ENCODE measurements around the gene TPCN1. TPM values are rescaled to one million over a fixed set of nuclear protein-coding genes. Genes with fewer than 3 reads are reported as not detected.
A peak's percentile ranks its signal among the peaks of the same experiment; 100 is the strongest.

TPCN1 gene
- total and polyA plus RNA-seq, 11 donors, result 22.6 to 136 (median 80.5) TPM

GRCh38 chr12:113278633-113279032 is 57.4 kb downstream of the TPCN1 start:
- no peak for TF ChIP-seq POLR2A (IDR thresholded peaks at IDR 0.05)
- TF ChIP-seq CTCF (IDR thresholded peaks at IDR 0.05), result no peak
- Histone ChIP-seq H3K4me1 (peaks cover 0 to 15% (median under 1%) of the 10 kb centered on the region in 12 donors), H3K4me3 (no peak overlapping the region), H3K27me3 (no peaks in the 10 kb centered on the region), H3K36me3 (peaks cover 0 to 98% (median 81%) of the 10 kb centered on the region in 9 donors), H3K9me3 (no peaks in the 10 kb centered on the region), H3K27ac (no peak overlapping the region)
- ATAC-seq (no peak), DNase-seq (peak in 1 of 5 donors; percentile 17)
- intact Hi-C loops (cut with DNase I), result loop anchor here in 1 of 10 donors (10.0 kb wide), 1 partner anchor 54 kb away; the partner anchor contains the start of gene TPCN1
- WGBS, 4 donors, result 65 to 80% (median 73%) methylated on average over 5 of the region's 5 CpGs

DNA sequence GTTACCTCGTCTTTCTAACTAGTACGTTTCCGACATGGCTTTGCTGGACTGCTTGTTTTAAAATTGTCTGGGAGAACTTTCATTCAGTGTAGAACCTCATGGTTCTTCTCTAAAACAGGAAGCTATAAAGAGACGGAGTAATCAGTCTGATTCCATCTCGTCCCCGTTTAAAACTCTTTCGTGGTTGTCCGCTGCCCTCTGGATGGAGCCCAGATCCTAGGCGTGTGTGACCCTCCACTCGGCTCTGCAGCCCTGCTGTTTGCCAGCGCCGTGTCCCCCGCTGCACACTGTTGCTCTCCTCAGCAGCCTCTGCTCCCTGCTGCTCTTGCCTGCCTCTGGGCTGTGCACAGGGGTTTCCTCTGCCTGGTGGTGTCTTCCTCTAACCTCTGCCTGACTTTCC is 63.5 kb downstream of the TPCN1 start:
- no peak overlapping the region for H3K4me3 ChIP-seq
- intact Hi-C loops (cut with DNase I), result no loop called here
- peaks cover 2 to 99% (median 88%) of the 10 kb centered on the region in 9 donors for H3K36me3 ChIP-seq
- H3K9me3 ChIP-seq, result no peaks in the 10 kb centered on the region
- 79 to 83% (median 82%) methylated on average over 13 of the region's 13 CpGs for WGBS, 4 donors
- no peaks in the 10 kb centered on the region for H3K27me3 ChIP-seq
- no peak overlapping the region for H3K27ac ChIP-seq
- H3K4me1 ChIP-seq, result peaks cover 0 to 10% (median 2%) of the 10 kb centered on the region in 12 donors
- DNase-seq (no peak), ATAC-seq (no peak)
- no peak for TF ChIP-seq POLR2A (IDR thresholded peaks at IDR 0.05)
- no peak for TF ChIP-seq CTCF (IDR thresholded peaks at IDR 0.05)

- intact Hi-C loops (cut with DNase I), result no loop called here
- Histone ChIP-seq H3K4me1 (peaks cover 0 to 10% (median 2%) of the 10 kb centered on the region in 12 donors), H3K36me3 (peaks cover 2 to 99% (median 88%) of the 10 kb centered on the region in 9 donors), H3K27ac (peak overlapping the region in 2 of 12 donors; percentile 5 to 38), H3K27me3 (no peaks in the 10 kb centered on the region), H3K4me3 (no peak overlapping the region), H3K9me3 (no peaks in the 10 kb centered on the region)
- ATAC-seq, result peak in 2 of 4 donors; percentile 10 to 16
- DNase-seq, result peak in 2 of 5 donors; percentile 45 to 65
- TF ChIP-seq POLR2A (IDR thresholded peaks at IDR 0.05), result no peak
- TF ChIP-seq CTCF (IDR thresholded peaks at IDR 0.05), result no peak
- WGBS, 4 donors, result 79 to 82% (median 80%) methylated on average over 19 to 22 of the region's 22 CpGs
Measured at GRCh38 chr12:113285679-113286610, 64.7 kb downstream of the TPCN1 start.

- intact Hi-C loops (cut with DNase I), result no loop called here
- TF ChIP-seq POLR2A (IDR thresholded peaks at IDR 0.05) (no peak), CTCF (IDR thresholded peaks at IDR 0.05) (no peak)
- peak in 1 of 4 donors; percentile 2 for ATAC-seq
- no peak for DNase-seq
- H3K27ac ChIP-seq, result peak overlapping the region in 1 of 12 donors; percentile 5
- no peaks in the 10 kb centered on the region for H3K9me3 ChIP-seq
- peaks cover 2 to 99% (median 90%) of the 10 kb centered on the region in 9 donors for H3K36me3 ChIP-seq
- peaks cover 0 to 10% (median 2%) of the 10 kb centered on the region in 12 donors for H3K4me1 ChIP-seq
- H3K4me3 ChIP-seq, result no peak overlapping the region
- 81 to 100% (median 84%) methylated on average over 3 to 11 of the region's 11 CpGs for WGBS, 4 donors
- no peaks in the 10 kb centered on the region for H3K27me3 ChIP-seq
Measured at GRCh38 chr12:113286712-113287111, 65.4 kb downstream of the TPCN1 start.
